GM12872 (cell line): ENCODE results near the gene CPTP.

Experiments used
- TF ChIP-seq, protein P1 (sequence below): IDR thresholded peaks from 3 replicates; pipeline ENCODE4 v1.5.1; 2011; ENCODE audit warnings: low read depth, mild to moderate bottlenecking, low read length, moderate library complexity; ENCODE audit not compliant: insufficient read depth

Gene CPTP

DNA sequence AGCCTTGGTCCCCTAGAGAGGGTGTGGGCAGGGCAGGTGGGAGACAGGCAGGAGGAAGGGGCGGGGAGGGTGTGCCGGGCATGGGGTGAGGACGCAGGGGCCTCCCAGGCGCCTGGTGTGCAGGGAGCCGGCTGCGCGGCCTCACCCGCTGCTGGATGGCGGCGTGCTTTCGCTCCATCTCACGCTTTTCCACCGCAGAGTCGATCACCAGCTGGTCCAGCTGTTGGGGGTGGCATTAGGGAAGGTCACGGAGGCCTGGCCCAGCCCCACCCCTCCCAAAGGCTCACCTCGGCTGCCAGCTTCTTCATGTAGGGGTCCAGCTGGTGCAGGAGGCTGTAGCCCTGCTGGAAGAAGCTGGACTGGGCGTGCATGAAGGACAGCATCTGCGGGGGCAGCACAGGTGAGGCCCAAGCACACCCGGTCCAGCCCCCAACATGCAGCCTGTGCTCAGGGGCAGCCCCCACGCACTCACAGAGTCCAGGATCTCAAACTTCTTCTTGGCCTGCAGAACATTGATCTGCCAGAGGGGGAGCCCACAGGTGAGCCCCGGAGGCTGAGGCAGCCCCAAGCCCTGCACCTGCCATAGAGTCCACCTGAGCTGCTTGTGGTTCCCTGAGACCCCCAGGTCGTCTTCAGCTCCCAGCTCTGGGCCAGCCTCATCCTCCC, 24.8 kb upstream of the CPTP start:
- TF ChIP-seq, protein P1, sequence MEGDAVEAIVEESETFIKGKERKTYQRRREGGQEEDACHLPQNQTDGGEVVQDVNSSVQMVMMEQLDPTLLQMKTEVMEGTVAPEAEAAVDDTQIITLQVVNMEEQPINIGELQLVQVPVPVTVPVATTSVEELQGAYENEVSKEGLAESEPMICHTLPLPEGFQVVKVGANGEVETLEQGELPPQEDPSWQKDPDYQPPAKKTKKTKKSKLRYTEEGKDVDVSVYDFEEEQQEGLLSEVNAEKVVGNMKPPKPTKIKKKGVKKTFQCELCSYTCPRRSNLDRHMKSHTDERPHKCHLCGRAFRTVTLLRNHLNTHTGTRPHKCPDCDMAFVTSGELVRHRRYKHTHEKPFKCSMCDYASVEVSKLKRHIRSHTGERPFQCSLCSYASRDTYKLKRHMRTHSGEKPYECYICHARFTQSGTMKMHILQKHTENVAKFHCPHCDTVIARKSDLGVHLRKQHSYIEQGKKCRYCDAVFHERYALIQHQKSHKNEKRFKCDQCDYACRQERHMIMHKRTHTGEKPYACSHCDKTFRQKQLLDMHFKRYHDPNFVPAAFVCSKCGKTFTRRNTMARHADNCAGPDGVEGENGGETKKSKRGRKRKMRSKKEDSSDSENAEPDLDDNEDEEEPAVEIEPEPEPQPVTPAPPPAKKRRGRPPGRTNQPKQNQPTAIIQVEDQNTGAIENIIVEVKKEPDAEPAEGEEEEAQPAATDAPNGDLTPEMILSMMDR, result peak; percentile 73

DNA sequence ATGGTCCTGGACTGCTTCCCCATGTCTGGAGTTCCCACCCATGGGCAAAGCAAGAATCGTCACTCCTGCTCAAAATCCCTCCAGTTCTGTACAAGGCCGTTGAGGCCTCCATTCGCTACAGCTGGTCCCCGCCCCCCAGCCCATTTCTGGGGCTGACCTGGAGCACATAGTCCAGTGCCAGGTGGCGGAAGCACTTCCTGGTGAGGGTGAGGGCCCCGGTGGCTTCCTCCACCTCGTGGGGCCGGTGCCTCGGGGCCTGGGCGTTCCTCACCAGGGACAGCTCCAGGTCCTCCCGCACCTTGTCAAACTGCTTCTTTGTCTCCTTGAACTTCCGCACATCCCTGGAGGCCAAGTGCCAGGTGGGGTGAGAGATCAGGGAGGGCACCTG, 24.3 kb upstream of the CPTP start:
- TF ChIP-seq, protein P1, result no peak

DNA sequence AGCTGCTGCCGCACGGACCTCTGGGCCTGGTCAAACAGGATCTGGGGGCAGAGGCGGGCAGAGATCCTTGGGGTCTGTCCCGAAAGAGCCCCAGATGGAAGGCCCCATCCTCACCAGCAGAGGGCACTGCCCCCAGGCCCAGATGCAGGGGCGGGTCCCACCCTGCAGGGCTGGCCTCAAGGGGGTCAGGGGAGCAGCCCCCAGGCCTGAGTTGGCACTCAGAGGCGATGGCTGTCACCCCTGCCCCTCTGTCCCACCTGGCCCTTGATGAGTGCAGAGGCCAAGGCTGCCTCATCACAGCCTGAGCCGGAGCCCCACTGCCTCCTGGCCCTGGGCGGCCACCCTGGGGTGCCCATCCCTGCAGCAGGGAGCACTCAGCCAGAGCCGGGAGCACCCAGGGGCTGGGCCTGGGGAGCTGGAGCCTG, 22.6 kb upstream of the CPTP start:
- TF ChIP-seq, protein P1, result peak; percentile 65

DNA sequence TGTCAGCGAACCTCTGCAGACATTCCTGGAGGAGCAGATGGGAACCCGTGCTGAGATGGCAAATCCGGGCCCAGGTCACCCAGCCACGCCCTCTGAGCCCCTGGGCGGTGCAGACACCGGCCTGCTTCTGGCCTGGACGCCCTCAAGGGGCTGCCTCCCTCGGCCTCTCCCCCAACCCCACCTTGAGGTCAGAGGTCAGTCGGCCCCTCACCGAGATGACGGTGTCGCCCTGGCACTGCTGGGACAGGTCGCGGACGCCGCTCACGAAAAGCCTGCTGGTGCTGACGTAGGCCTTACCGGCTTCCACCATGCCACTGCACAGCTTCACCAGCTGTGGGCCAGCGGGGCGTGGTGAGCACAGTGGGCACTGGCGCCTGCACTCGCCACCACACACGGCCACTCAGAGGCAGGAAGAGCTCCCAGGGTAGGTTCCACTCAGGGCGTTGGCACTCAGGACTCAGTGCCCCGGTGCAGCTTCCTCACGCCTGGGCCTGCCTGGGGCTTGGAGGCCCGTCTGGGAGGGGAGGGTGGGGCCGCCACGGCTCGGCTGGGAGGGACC, 21.6 kb upstream of the CPTP start:
- TF ChIP-seq, protein P1, result no peak

DNA sequence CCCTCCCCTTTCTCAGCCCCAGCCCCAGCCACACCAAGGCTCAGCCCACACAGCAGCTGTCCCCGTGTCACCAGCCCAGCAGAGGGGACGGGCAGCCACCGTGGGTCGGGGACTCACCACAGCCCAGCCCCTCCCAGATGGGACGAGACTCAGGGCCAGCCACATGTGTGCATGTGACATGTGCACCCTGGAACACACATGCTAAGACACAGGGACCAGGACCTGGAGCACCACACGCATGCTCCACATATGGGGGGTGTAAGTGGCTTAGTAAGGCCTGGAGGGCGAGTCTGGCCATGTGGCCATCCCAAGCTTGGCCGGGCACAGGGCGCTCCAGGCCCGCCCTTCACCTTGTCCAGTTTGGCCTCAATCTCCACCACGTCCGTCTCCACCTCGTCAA, 20.9 kb upstream of the CPTP start:
- TF ChIP-seq, protein P1, result no peak

DNA sequence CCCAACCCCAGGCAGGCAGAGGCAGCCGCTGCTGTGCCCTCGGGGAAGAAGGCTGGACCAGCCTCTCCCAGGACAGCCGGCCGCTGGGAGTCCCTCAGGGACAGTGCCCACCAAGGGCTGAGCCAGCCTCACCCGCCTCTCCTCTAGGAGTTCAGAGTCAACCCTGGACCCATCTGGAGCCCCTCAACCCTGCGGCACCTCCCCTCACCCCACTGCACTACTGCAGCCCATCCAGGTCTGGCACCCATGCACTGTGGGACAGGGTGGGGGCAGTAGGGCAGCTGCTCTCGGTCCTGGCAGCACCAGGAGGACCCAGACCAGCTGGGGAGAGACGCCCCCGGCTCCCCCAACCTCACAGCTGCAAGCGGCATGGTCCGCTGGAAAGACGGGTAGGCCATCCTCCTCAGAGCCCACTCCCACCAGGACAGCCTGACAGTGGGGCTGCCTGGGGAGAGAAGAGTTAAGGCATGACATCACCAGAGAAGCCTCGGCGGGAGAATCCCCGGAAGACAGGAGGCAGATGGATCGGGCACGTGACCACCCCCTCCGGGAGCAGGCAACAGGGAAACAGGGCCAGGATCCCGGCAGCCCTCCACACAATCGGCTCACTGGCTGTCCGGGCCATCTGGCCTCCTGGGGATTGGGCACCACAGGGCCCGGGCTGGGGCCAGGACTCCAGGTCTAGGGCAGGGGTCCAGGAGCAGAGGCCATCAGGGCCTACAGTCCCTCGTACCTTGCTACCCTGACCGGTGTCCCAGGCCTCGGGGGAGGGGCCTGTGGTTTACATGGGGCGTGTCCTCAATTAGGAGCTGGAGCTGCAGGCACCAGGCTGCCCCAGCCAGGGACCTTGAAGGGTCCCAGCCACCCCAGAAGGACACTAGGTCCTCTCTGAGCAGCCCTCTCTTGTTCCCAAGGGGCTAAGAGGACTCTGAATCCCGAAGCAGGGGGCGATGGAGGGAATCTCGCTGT, 20.0 kb upstream of the CPTP start:
- TF ChIP-seq, protein P1, result no peak
